Endodermal cell (in vitro differentiated cells): Measurements from ENCODE around the gene TRRAP. TPM values are rescaled to one million over a fixed set of nuclear protein-coding genes. Genes with fewer than 3 reads are reported as not detected.

ENCODE experiments used
- DNase-seq: peaks from one replicate; pipeline ENCODE4 v3.0.0-alpha.2; 2017
- H3K27ac ChIP-seq: 2 replicates; pipeline ENCODE4 v1.5.1; 2013; ENCODE audit warnings: mild to moderate bottlenecking, low read depth, low read length, moderate library complexity
- H3K27me3 ChIP-seq: 2 replicates; pipeline ENCODE4 v1.6.1; 2013; ENCODE audit warnings: mild to moderate bottlenecking, low read length, moderate library complexity; ENCODE audit not compliant: insufficient read depth, control insufficient read depth, poor library complexity, severe bottlenecking
- H3K36me3 ChIP-seq: 2 replicates; pipeline ENCODE4 v1.7.0; 2013; ENCODE audit warnings: mild to moderate bottlenecking, low read length, moderate library complexity; ENCODE audit not compliant: control insufficient read depth, insufficient read depth
- H3K4me1 ChIP-seq: one replicate; pipeline ENCODE4 v1.7.0; 2013; ENCODE audit warnings: low read length; ENCODE audit not compliant: control insufficient read depth, insufficient read depth
- H3K4me3 ChIP-seq: 2 replicates; pipeline ENCODE4 v1.5.1; 2013; ENCODE audit warnings: mild to moderate bottlenecking, low read length, moderate library complexity
- H3K9ac ChIP-seq: 2 replicates; pipeline ENCODE4 v1.6.1; 2013; ENCODE audit warnings: mild to moderate bottlenecking, low read length, moderate library complexity; ENCODE audit not compliant: poor library complexity, severe bottlenecking; ENCODE audit errors: extremely low read depth
- H3K9me3 ChIP-seq: 2 replicates; pipeline ENCODE4 v1.6.1; 2013; ENCODE audit warnings: mild to moderate bottlenecking, low read length, moderate library complexity; ENCODE audit not compliant: control insufficient read depth
- H3K27ac Mint-ChIP-seq: 2 replicates; pipeline ENCODE4 v1.8.0; 2020; ENCODE audit warnings: mixed read lengths
- H3K27me3 Mint-ChIP-seq: 2 replicates; pipeline ENCODE4 v1.8.0; 2021; ENCODE audit warnings: mild to moderate bottlenecking, mixed read lengths; ENCODE audit not compliant: insufficient read depth
- H3K36me3 Mint-ChIP-seq: 2 replicates; pipeline ENCODE4 v1.8.0; 2020; ENCODE audit warnings: low read depth, mixed read lengths
- H3K4me1 Mint-ChIP-seq: 2 replicates; pipeline ENCODE4 v1.8.0; 2020; ENCODE audit warnings: mixed read lengths
- H3K4me3 Mint-ChIP-seq: 2 replicates; pipeline ENCODE4 v1.8.0; 2020; ENCODE audit warnings: mild to moderate bottlenecking, moderate library complexity, mixed read lengths
- H3K9me3 Mint-ChIP-seq: 2 replicates; pipeline ENCODE4 v1.8.0; 2020; ENCODE audit warnings: mild to moderate bottlenecking, mixed read lengths
- CTCF ChIP-seq: fragments of 200-600 bp; sonication (generic); conservative IDR thresholded peaks from 2 replicates; pipeline ENCODE4 v1.5.0; 2021; ENCODE audit warnings: antibody characterized with exemption, mild to moderate bottlenecking
- WGBS, 2 experiments: methylation state at CpG; one replicate each; pipeline versions ENCODE4 v1.1.5 to v1.1.7; 2013; ENCODE audit warnings: missing lambda C conversion rate in 2 of 2, mixed read lengths in 1 of 2; ENCODE audit not compliant: insufficient coverage in 1 of 2, insufficient read length in 1 of 2; 5-methylcytosine and 5-hydroxymethylcytosine counted together
- total RNA-seq, 2 donors: library from RNA; stranded (reverse); fragmentation: NEBNext Ultra II Directional in 1 of 2; extraction: Animal tissue kit (Norgen Biotek cat#: 25700) in 1 of 2; gene quantifications; 2 replicates in 1 of 2; 3 replicates in 1 of 2; pipeline ENCODE4 v1.2.1, GENCODE V29; 2021

The TRRAP gene
- total RNA-seq, 2 donors from 2014 or later, result 64.3 to 68.8 TPM

GRCh38 chr7:98934267-98934666 is 55.9 kb downstream of the TRRAP start:
- WGBS, 2 experiments, result 92 to 94% methylated on average over 2 to 3 of the region's 3 CpGs
- no peak overlapping the region for H3K27ac Mint-ChIP-seq
- no peak for TF ChIP-seq CTCF
- H3K27ac ChIP-seq, result no peak overlapping the region
- no peaks in the 10 kb centered on the region for H3K27me3 Mint-ChIP-seq
- H3K4me3 Mint-ChIP-seq, result no peak overlapping the region
- H3K4me3 ChIP-seq, result no peak overlapping the region
- H3K27me3 ChIP-seq, result no peaks in the 10 kb centered on the region
- H3K4me1 Mint-ChIP-seq, result peaks cover 2% of the 10 kb centered on the region
- DNase-seq, result no peak
- H3K9me3 ChIP-seq, result no peaks in the 10 kb centered on the region
- H3K9ac ChIP-seq, result no peak overlapping the region
- H3K36me3 Mint-ChIP-seq, result peaks cover 72% of the 10 kb centered on the region
- H3K4me1 ChIP-seq, result no peaks in the 10 kb centered on the region
- H3K36me3 ChIP-seq, result peaks cover 93% of the 10 kb centered on the region
- H3K9me3 Mint-ChIP-seq, result no peaks in the 10 kb centered on the region

- H3K4me3 Mint-ChIP-seq, result no peak overlapping the region
These were observed 57.5 kb downstream of the TRRAP start for GRCh38 chr7:98935811-98936210.

GRCh38 chr7:98943336-98943735 is 65.0 kb downstream of the TRRAP start:
- no peak for DNase-seq

More at GRCh38 chr7:98935811-98936210, 57.5 kb downstream of the TRRAP start:
- no peak for DNase-seq
- Histone ChIP-seq H3K4me3 (no peak overlapping the region), H3K36me3 (peaks cover 93% of the 10 kb centered on the region), H3K27ac (no peak overlapping the region), H3K9ac (no peak overlapping the region), H3K9me3 (no peaks in the 10 kb centered on the region), H3K4me1 (no peaks in the 10 kb centered on the region), H3K27me3 (no peaks in the 10 kb centered on the region)
- Mint-ChIP-seq H3K27ac (no peak overlapping the region), H3K9me3 (no peaks in the 10 kb centered on the region), H3K36me3 (peaks cover 74% of the 10 kb centered on the region), H3K27me3 (no peaks in the 10 kb centered on the region), H3K4me1 (peaks cover 2% of the 10 kb centered on the region)
- no peak for TF ChIP-seq CTCF
- 94 to 100% methylated on average over 2 of the region's 2 CpGs for WGBS, 2 experiments

More at GRCh38 chr7:98943336-98943735, 65.0 kb downstream of the TRRAP start:
- Histone ChIP-seq H3K9ac (no peak overlapping the region), H3K36me3 (peaks cover 89% of the 10 kb centered on the region), H3K27me3 (no peaks in the 10 kb centered on the region), H3K27ac (no peak overlapping the region), H3K4me3 (no peak overlapping the region), H3K4me1 (no peaks in the 10 kb centered on the region), H3K9me3 (no peaks in the 10 kb centered on the region)
- TF ChIP-seq CTCF, result no peak
- Mint-ChIP-seq H3K27ac (no peak overlapping the region), H3K9me3 (no peaks in the 10 kb centered on the region), H3K4me1 (no peaks in the 10 kb centered on the region), H3K27me3 (no peaks in the 10 kb centered on the region), H3K36me3 (peaks cover 75% of the 10 kb centered on the region), H3K4me3 (no peak overlapping the region)
- WGBS, 2 experiments, result 94 to 100% methylated on average over 4 to 6 of the region's 6 CpGs
